ENCODE measurements around the gene CPNE8.

Gene CPNE8
- 5.6 to 5.9 reads per million in 2 donors for total RNA-seq

DNA sequence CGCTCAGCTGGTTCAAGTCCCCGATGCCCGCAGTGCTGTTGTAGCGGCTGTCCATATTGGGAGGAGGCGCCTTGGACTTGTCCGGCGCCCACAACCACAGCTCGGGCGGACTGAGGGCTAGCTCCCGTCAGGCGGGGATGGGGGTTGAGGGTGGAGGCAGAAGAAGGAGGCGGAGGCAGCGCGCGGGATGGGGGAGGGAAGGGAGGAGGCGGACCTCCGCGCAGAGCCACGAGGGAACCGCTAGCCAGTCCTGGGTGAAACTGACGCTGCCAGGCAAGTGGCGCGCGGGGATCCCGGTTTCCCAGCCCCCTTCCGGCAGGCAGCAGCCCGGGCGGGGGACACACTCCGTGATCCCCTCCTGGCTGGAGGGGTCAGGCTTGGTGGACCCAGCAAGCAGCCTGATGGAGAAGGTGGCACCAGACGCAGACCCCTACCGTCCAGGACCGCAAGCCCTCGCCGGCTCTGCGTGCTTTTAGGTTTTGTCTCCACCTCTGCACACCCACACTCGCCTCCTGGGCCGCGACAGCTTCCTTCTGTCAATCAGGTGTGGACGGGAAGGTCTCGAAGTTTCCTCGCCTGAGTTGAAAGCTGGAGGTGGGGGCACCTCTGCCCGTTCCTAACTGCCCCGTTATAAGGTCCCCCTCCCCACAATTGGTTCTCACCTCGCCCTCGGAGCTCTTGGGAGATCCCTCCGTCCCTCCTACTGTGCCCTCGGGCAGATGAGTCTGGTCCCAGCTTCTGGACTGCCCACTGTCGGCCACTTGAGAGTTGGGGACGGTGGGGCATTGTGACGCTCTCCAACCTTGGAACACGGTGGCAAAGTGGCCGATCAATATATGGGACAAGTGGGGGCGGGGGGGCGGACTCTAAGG, at the start of gene CPNE8:
Gene CPNE8 (minus strand): TSS at position 112 of the 872 bp plus-strand sequence. CDS start 57 bp downstream, at position 55.
- peak; percentile 25 for DNase-seq

DNA sequence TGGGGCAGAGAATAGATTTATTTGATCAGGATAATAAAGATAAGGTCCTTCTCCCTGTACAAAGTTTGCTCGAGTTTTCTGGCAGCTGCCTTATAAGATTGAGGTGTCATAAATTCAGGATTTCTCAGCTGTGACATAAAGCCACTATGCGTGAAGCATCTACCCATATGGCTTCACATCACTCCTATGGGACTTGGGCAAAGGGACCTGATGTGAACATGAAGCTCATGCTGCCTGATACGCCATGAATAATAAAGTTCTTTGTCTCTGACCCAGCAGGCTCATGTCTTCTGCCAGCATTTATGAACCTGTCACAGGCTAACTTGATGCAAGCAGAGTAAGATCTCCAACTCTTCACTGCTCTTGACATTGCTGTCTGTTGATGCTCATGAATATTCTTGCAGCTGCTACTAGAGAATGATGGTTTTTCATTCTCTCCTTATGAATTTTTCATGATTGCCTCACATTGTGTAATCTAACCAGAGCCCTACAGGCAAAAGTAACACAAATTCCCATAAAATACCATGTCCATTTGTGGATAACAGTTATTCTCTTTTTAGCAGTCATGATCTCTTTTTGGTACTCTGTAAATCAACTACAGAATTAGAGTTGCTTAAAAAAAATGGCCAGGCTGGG, 49.0 kb upstream of the CPNE8 start:
- DNase-seq = no peak

DNA sequence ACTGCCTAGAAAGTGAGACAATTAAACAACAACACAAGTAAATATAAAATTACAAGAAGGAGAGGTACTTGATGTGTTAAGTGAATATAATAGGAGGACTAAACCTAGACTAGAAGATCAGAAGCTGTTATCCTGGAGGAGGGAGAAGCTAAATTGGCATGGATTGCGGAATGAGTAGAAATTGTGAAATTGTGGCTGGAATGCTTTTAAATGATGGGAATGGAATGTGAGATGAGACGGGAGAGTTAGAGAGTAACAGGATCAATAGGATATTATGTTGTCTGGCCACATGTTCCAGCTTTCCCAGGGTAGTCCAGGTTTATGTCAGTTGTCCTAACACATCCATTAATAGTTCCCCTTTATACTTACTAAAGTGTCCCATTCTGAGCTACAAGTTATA, 44.0 kb upstream of the CPNE8 start:
- DNase-seq = no peak

DNA sequence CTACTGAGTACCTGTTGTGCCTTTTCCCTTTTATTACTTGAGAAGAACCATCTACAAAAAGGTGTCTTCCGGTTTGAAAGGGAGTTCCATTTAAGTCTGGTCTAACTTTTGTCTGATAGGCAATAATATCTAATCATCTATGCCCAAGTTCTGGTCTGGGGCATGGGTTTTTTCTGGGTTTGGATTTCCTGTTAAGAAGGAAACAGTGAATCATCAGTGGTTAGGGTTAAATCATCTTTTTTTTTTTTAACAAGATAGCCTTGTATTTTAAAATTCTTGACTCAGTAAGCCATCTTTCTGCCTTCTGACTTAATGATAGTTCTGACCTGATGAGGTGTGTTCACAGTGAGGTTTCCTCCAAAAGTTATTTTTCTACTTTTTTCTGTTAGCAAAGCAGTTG, 29.3 kb upstream of the CPNE8 start:
- no peak for DNase-seq

DNA sequence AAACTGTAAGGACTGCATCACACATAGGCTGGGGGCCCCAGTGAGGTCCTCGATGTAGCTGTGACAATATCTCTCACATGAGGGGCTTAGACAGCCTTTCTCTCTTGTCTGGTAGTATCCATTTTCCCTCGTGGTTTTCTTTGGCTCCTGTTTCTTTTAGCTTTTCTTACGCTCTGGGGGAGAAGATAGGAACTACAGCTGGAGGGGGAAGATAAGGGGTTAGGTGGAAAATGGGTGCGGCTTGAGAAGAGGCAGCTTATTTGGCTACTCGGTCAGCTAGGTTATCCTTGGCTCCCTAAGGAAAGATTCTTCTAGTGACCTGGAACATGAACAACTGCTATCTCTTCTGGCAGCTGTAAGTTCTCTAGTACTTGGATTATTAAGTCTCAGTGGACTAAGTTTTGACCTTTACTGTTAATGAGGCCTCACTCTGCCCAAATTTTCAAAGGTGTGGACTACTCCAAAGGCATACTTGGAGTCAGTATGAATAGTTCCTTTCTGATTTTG, 28.7 kb upstream of the CPNE8 start:
- no peak for DNase-seq

- no peak for DNase-seq
Observed at GRCh38 chr12:38932320-38932719, 26.9 kb upstream of the CPNE8 start.

- no peak for DNase-seq
Observed at GRCh38 chr12:38931461-38931860, 26.1 kb upstream of the CPNE8 start.

GRCh38 chr12:38930990-38931389, 25.6 kb upstream of the CPNE8 start:
- no peak for DNase-seq

- no peak for DNase-seq
Observed at GRCh38 chr12:38926501-38926900, 21.1 kb upstream of the CPNE8 start.

DNA sequence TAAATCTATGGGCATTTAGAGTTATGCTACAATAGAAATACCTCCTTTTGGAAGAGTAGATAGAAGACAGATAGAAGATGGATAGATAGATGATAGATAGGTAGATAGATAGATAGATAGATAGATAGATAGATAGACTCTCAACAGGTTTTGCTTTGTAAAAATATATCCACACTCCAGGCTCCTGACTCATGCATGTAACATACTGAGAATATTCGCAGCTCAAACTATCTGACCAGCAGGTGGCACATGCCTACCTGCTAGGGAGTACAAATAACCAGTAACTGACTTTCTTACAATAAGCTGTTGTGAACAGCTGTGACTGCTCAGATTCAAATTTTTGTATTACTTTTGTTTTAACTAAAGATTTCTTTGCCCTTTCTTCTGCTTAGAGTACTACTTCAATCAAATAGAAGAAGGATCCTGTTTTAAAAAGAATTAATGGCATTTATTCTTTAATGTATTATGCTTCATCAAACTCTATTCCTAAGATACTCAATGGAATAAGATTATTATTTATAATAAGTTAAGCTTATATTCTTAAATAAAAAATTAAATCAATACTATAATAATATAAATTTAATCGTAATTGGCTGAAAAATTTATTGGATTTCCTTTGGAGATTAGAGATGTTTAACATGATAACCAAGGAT, 15.8 kb upstream of the CPNE8 start:
- DNase-seq = no peak

DNA sequence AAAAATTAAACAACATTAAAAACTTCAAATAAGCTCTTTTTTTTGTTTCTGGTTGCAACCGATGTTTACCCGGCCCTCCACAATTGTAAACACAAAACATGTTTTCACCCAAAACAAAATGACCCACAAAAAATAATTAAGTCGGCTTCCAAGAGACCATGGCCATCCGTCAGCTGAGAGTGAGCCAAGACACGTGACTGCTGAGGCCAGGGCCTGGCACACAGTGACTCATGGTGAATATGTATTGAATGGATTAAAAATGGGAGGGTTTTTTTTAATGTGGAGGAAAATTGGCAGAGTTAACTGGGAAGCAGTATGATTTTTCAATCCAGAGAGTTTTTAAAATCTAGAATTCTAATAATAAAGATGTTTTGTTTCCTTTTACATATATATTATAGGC, 13.8 kb upstream of the CPNE8 start:
- DNase-seq = no peak

- no peak for DNase-seq
Observed at GRCh38 chr12:38915429-38916182, 10.2 kb upstream of the CPNE8 start.

GRCh38 chr12:38912116-38912515, 6.7 kb upstream of the CPNE8 start:
- no peak for DNase-seq

- DNase-seq = no peak
Observed at GRCh38 chr12:38911611-38912010, 6.2 kb upstream of the CPNE8 start.

DNA sequence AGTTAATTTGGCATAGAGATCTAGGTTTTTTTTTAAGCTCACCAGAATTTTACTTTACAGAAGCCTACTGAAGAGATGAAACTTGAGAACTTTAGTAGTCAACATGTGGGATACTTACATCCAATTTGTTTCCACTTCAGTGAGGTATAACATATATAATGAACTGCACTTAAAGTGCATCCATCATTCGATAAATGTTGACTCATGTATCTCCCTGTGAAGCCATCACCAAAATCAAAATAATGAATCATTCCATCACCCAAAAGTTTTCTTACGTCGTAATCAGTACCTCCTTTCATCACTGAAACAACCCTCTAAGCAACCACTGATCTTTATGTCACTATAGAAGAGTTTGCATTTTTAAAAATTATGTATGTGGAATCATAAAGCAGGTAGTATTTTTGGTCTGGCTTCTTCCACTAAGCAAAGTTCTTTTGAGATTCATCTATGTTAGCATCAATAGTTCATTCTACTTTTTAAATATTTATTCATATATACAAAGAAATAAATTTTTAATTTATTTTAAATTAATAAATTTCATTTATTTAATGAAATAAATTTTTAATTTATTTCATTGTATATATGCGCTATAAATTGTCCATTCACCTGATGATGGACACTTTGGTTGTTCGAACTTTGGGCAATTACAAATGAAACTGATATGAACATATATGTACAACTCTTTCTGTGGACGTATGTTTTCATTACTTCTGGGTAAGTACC, 2.0 kb upstream of the CPNE8 start:
- DNase-seq = no peak

- DNase-seq = peak; percentile 26
Observed at GRCh38 chr12:38906482-38907200, 1.2 kb upstream of the CPNE8 start.

- no peak for DNase-seq
Observed at GRCh38 chr12:38904537-38905479, 583 bp downstream of the CPNE8 start.

- DNase-seq = no peak
Observed at GRCh38 chr12:38903596-38903995, 1.8 kb downstream of the CPNE8 start.

DNA sequence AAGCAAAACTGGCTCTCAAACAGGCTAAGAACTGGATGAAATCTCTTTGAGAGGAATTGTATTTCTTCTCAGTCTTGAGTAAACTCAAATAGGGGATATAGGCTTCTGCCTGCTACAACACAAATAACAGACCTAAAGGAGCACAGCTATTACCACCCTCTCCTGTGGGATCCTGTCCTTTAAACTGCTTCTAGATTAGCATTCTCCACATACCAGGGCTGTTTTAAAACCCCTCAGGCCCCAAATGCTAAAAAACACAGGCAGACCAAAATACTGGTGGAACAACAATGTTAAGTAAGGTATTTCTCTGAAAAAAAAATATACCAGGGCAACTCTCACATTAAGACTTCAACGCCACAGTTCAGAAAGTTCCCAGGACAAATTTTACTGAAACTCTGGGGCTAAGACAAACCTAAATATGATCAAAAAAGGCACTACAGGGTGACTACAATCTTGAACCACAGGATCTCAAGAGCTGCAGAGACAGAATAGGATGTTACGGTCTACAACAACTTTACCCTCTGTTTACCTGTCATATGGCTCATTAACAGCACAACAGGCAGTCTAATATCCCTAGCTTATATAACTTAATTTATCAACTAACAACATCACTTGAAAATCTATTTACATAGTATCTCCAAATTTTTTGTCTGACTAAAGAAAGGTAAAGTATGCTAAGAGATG, 7.2 kb downstream of the CPNE8 start:
- no peak for DNase-seq

GRCh38 chr12:38895446-38895845, 9.9 kb downstream of the CPNE8 start:
- DNase-seq = no peak

All from activated gamma-delta T cell (primary cell).